Measurements from ENCODE around the gene ACTA1.
"Not testable (repeated sequence)": the region's sequence is repeated elsewhere in the genome, so short reads cannot be mapped to it uniquely, and the experiment has no call there.

Gene ACTA1

DNA sequence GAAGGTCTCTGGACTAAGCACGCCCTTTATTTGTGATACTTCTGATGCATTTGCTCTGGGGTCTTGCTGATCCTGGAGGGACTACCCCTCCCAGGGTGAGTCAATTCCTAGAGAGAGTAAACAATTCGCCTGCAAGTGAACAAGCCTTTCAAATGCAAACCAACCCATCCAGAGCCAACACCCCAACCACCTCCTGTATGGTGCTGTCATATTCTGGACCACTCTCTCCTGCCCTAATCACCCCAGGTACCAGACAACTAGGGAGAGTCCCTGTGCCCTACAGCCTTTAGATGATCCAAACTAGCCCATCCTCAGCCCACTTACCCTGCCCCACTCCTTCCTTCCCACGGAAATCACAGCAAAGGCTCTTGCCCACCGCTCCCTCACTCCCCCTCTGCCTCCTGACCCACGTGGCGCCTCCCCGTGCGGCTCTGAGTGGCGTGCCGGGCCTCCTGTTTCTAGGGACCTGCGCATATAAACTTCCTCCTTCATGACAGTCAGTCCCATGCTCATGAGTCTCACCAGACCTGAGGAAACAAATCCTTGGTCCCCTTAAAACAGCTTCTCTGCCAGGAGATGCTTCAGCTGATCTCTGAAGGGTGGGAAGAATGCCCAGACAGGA is 37.2 kb downstream of the ACTA1 start:
- H3K4me1 ChIP-seq (ENCODE audit: control insufficient read depth, insufficient read depth, low read length): no peaks in the 10 kb centered on the region
- no peaks in the 10 kb centered on the region for H3K36me3 ChIP-seq (ENCODE audit: control insufficient read depth, insufficient read depth, low read length)
- no peak overlapping the region for H3K4me3 ChIP-seq (ENCODE audit: insufficient read depth, low read depth, low read length)
- H3K27me3 ChIP-seq (ENCODE audit: control insufficient read depth, insufficient read depth, low read length, poor library complexity, severe bottlenecking): no peaks in the 10 kb centered on the region
- H3K9me3 ChIP-seq (ENCODE audit: control insufficient read depth, low read length): no peaks in the 10 kb centered on the region
- 56 to 57% methylated on average over 11 of the region's 11 CpGs for WGBS, 2 experiments
- H3K27ac ChIP-seq (ENCODE audit: insufficient read depth, low read depth, low read length, poor library complexity, severe bottlenecking): no peak overlapping the region

DNA sequence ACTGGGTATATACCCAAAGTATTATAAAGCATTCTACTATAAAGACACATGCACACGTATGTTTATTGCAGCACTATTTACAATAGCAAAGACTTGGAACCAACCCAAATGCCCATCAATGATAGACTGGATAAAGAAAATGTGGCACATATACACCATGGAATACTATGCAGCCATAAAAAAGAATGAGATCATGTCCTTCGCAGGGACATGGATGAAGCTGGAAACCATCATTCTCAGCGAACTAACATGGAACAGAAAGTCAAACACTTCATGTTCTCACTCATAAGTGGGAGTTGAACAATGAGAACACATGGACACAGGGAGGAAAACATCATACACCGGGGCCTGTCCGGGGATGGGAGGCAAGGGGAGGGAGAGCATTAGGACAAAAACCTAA is 39.4 kb downstream of the ACTA1 start:
- not testable (repeated sequence) for H3K4me3 ChIP-seq (ENCODE audit: insufficient read depth, low read depth, low read length); H3K36me3 ChIP-seq (ENCODE audit: control insufficient read depth, insufficient read depth, low read length); H3K27me3 ChIP-seq (ENCODE audit: control insufficient read depth, insufficient read depth, low read length, poor library complexity, severe bottlenecking); H3K27ac ChIP-seq (ENCODE audit: insufficient read depth, low read depth, low read length, poor library complexity, severe bottlenecking); H3K4me1 ChIP-seq (ENCODE audit: control insufficient read depth, insufficient read depth, low read length); H3K9me3 ChIP-seq (ENCODE audit: control insufficient read depth, low read length)
- WGBS, 2 experiments: 84 to 93% methylated on average over 4 to 5 of the region's 5 CpGs

DNA sequence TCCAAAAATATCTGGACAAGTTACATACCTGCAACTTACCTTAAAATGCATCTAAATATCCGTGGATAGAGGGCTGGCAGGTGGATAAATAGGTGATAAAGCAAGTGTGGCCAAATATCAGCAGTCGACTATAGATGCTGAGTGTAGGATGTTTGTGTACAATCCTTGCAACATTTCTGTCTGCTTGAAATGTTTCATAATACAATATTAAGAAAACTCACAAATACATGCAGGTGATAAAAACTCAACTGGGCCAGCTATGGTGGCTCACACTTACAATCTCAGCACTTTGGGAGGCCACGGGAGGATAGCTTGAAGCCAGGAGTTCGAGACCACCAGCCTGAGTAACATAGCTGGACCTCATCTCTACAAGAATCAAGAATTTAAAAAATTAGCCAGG is 41.0 kb downstream of the ACTA1 start:
- 90 to 96% methylated on average over 2 to 4 of the region's 4 CpGs for WGBS, 2 experiments
- Histone ChIP-seq H3K4me3 (ENCODE audit: insufficient read depth, low read depth, low read length) (no peak overlapping the region), H3K27me3 (ENCODE audit: control insufficient read depth, insufficient read depth, low read length, poor library complexity, severe bottlenecking) (no peaks in the 10 kb centered on the region), H3K9me3 (ENCODE audit: control insufficient read depth, low read length) (no peaks in the 10 kb centered on the region), H3K4me1 (ENCODE audit: control insufficient read depth, insufficient read depth, low read length) (no peaks in the 10 kb centered on the region), H3K27ac (ENCODE audit: insufficient read depth, low read depth, low read length, poor library complexity, severe bottlenecking) (no peak overlapping the region), H3K36me3 (ENCODE audit: control insufficient read depth, insufficient read depth, low read length) (no peaks in the 10 kb centered on the region)

- WGBS, 2 experiments: 94 to 95% methylated on average over 7 of the region's 7 CpGs
- Histone ChIP-seq H3K27ac (ENCODE audit: insufficient read depth, low read depth, low read length, poor library complexity, severe bottlenecking) (no peak overlapping the region), H3K27me3 (ENCODE audit: control insufficient read depth, insufficient read depth, low read length, poor library complexity, severe bottlenecking) (no peaks in the 10 kb centered on the region), H3K9me3 (ENCODE audit: control insufficient read depth, low read length) (no peaks in the 10 kb centered on the region), H3K36me3 (ENCODE audit: control insufficient read depth, insufficient read depth, low read length) (no peaks in the 10 kb centered on the region), H3K4me1 (ENCODE audit: control insufficient read depth, insufficient read depth, low read length) (no peaks in the 10 kb centered on the region), H3K4me3 (ENCODE audit: insufficient read depth, low read depth, low read length) (no peak overlapping the region)
These were observed 43.8 kb downstream of the ACTA1 start for GRCh38 chr1:229390130-229390529.

DNA sequence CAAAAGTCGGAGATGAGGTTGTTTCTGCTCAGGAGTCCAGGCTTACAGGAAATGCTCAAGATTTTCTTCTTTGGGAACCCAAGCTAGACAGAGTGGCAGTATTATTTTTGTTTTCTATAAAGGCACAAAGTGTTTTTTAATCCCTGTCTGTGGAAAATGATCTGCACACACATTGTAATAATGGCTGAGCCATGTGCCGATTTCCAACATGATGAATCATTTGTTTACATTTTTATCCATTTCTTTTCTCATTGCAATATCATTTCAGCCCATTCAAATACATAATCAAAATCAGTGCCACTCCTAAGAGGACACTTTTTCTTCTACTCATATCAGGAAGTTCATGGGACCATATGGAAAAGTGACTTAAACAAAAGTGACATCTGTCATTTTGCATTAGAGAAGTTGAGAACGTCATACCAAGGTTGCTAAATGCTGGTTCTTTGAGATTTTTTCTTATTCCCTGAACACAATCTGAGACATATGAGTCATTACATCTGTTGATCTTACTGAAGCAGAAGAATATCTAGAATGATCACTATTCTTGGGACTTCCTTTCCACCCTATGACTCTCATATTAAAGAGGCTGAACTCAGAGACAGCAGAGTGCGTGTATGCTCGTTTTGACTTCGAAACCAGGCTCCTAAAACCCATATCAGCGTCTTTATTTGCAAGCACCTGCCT is 44.9 kb downstream of the ACTA1 start:
- 93 to 94% methylated on average over 7 of the region's 7 CpGs for whole genome bisulfite sequencing, 2 experiments

GRCh38 chr1:229385853-229386456 is 47.9 kb downstream of the ACTA1 start:
- Histone ChIP-seq H3K4me1 (ENCODE audit: control insufficient read depth, insufficient read depth, low read length) (peaks cover 5% of the 10 kb centered on the region), H3K4me3 (ENCODE audit: insufficient read depth, low read depth, low read length) (no peak overlapping the region), H3K27ac (ENCODE audit: insufficient read depth, low read depth, low read length, poor library complexity, severe bottlenecking) (no peak overlapping the region), H3K9me3 (ENCODE audit: control insufficient read depth, low read length) (no peaks in the 10 kb centered on the region), H3K36me3 (ENCODE audit: control insufficient read depth, insufficient read depth, low read length) (no peaks in the 10 kb centered on the region), H3K27me3 (ENCODE audit: control insufficient read depth, insufficient read depth, low read length, poor library complexity, severe bottlenecking) (no peaks in the 10 kb centered on the region)
- 91 to 92% methylated on average over 8 of the region's 8 CpGs for WGBS, 2 experiments

More for the DNA sequence above, 44.9 kb downstream of the ACTA1 start:
- H3K27me3 ChIP-seq (ENCODE audit: control insufficient read depth, insufficient read depth, low read length, poor library complexity, severe bottlenecking): no peaks in the 10 kb centered on the region
- H3K9me3 ChIP-seq (ENCODE audit: control insufficient read depth, low read length): no peaks in the 10 kb centered on the region
- H3K36me3 ChIP-seq (ENCODE audit: control insufficient read depth, insufficient read depth, low read length): no peaks in the 10 kb centered on the region
- H3K27ac ChIP-seq (ENCODE audit: insufficient read depth, low read depth, low read length, poor library complexity, severe bottlenecking): no peak overlapping the region
- H3K4me3 ChIP-seq (ENCODE audit: insufficient read depth, low read depth, low read length): no peak overlapping the region
- H3K4me1 ChIP-seq (ENCODE audit: control insufficient read depth, insufficient read depth, low read length): no peaks in the 10 kb centered on the region

GRCh38 chr1:229384822-229385221 is 49.1 kb downstream of the ACTA1 start:
- Histone ChIP-seq H3K9me3 (ENCODE audit: control insufficient read depth, low read length) (no peaks in the 10 kb centered on the region), H3K4me1 (ENCODE audit: control insufficient read depth, insufficient read depth, low read length) (peaks cover 15% of the 10 kb centered on the region), H3K4me3 (ENCODE audit: insufficient read depth, low read depth, low read length) (no peak overlapping the region), H3K27ac (ENCODE audit: insufficient read depth, low read depth, low read length, poor library complexity, severe bottlenecking) (no peak overlapping the region), H3K27me3 (ENCODE audit: control insufficient read depth, insufficient read depth, low read length, poor library complexity, severe bottlenecking) (no peaks in the 10 kb centered on the region), H3K36me3 (ENCODE audit: control insufficient read depth, insufficient read depth, low read length) (no peaks in the 10 kb centered on the region)
- 90 to 96% methylated on average over 7 of the region's 7 CpGs for WGBS, 2 experiments

GRCh38 chr1:229383961-229384360 is 49.9 kb downstream of the ACTA1 start:
- Histone ChIP-seq H3K36me3 (ENCODE audit: control insufficient read depth, insufficient read depth, low read length) (no peaks in the 10 kb centered on the region), H3K27ac (ENCODE audit: insufficient read depth, low read depth, low read length, poor library complexity, severe bottlenecking) (no peak overlapping the region), H3K27me3 (ENCODE audit: control insufficient read depth, insufficient read depth, low read length, poor library complexity, severe bottlenecking) (no peaks in the 10 kb centered on the region), H3K4me1 (ENCODE audit: control insufficient read depth, insufficient read depth, low read length) (peaks cover 20% of the 10 kb centered on the region), H3K4me3 (ENCODE audit: insufficient read depth, low read depth, low read length) (no peak overlapping the region), H3K9me3 (ENCODE audit: control insufficient read depth, low read length) (no peaks in the 10 kb centered on the region)
- 94 to 96% methylated on average over 5 of the region's 5 CpGs for WGBS, 2 experiments

GRCh38 chr1:229383188-229383587 is 50.7 kb downstream of the ACTA1 start:
- WGBS, 2 experiments: 92 to 96% methylated on average over 3 of the region's 3 CpGs
- peaks cover 20% of the 10 kb centered on the region for H3K4me1 ChIP-seq (ENCODE audit: control insufficient read depth, insufficient read depth, low read length)
- H3K9me3 ChIP-seq (ENCODE audit: control insufficient read depth, low read length): no peaks in the 10 kb centered on the region
- no peak overlapping the region for H3K27ac ChIP-seq (ENCODE audit: insufficient read depth, low read depth, low read length, poor library complexity, severe bottlenecking)
- no peak overlapping the region for H3K4me3 ChIP-seq (ENCODE audit: insufficient read depth, low read depth, low read length)
- no peaks in the 10 kb centered on the region for H3K36me3 ChIP-seq (ENCODE audit: control insufficient read depth, insufficient read depth, low read length)
- H3K27me3 ChIP-seq (ENCODE audit: control insufficient read depth, insufficient read depth, low read length, poor library complexity, severe bottlenecking): no peaks in the 10 kb centered on the region

Measured in ectodermal cell (in vitro differentiated cells).